ENCODE data around the gene NBL1. TPM values are rescaled to one million over a fixed set of nuclear protein-coding genes. Genes with fewer than 3 reads are reported as not detected.
A peak's percentile ranks its signal among the peaks of the same experiment; 100 is the strongest.

NBL1 gene
- total RNA-seq, 1 experiment from 2014 or later: 100 TPM

GRCh38 chr1:19675797-19676196 lies 31.7 kb downstream of the NBL1 start:
- no TSS peak for BruUV-seq (replicated peaks)
- no peak for DNase-seq
- Mint-ChIP-seq H3K4me1 (ENCODE audit: low read depth, unreplicated experiment) (no peaks in the 10 kb centered on the region), H3K36me3 (ENCODE audit: insufficient read depth, unreplicated experiment) (peaks cover 5% of the 10 kb centered on the region), H3K9me3 (ENCODE audit: low read depth, unreplicated experiment) (no peaks in the 10 kb centered on the region), H3K4me3 (ENCODE audit: low read depth, unreplicated experiment) (no peak overlapping the region), H3K27me3 (ENCODE audit: unreplicated experiment) (peaks cover 56% of the 10 kb centered on the region), H3K27ac (ENCODE audit: unreplicated experiment) (no peak overlapping the region)
- CTCF ChIA-PET: interaction anchor here (0.6 kb wide), 1 partner anchor 326 kb away, joined by 3 read pairs; no protein-coding TSS in a partner anchor
- intact Hi-C loops (cut with micrococcal nuclease; ENCODE audit: unreplicated experiment): no loop called here
- TF ChIP-seq, protein P1, sequence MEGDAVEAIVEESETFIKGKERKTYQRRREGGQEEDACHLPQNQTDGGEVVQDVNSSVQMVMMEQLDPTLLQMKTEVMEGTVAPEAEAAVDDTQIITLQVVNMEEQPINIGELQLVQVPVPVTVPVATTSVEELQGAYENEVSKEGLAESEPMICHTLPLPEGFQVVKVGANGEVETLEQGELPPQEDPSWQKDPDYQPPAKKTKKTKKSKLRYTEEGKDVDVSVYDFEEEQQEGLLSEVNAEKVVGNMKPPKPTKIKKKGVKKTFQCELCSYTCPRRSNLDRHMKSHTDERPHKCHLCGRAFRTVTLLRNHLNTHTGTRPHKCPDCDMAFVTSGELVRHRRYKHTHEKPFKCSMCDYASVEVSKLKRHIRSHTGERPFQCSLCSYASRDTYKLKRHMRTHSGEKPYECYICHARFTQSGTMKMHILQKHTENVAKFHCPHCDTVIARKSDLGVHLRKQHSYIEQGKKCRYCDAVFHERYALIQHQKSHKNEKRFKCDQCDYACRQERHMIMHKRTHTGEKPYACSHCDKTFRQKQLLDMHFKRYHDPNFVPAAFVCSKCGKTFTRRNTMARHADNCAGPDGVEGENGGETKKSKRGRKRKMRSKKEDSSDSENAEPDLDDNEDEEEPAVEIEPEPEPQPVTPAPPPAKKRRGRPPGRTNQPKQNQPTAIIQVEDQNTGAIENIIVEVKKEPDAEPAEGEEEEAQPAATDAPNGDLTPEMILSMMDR (IDR thresholded peaks at IDR 0.05; ENCODE audit: unreplicated experiment): no peak

GRCh38 chr1:19676438-19676922 lies 32.4 kb downstream of the NBL1 start:
- CTCF ChIA-PET: no interaction called here
- TF ChIP-seq, protein P1 (IDR thresholded peaks at IDR 0.05; ENCODE audit: unreplicated experiment): no peak
- intact Hi-C loops (cut with micrococcal nuclease; ENCODE audit: unreplicated experiment): no loop called here
- peak; percentile 27 for DNase-seq
- no TSS peak for BruUV-seq (replicated peaks)
- peaks cover 5% of the 10 kb centered on the region for H3K36me3 Mint-ChIP-seq (ENCODE audit: insufficient read depth, unreplicated experiment)
- no peaks in the 10 kb centered on the region for H3K9me3 Mint-ChIP-seq (ENCODE audit: low read depth, unreplicated experiment)
- H3K4me3 Mint-ChIP-seq (ENCODE audit: low read depth, unreplicated experiment): no peak overlapping the region
- peaks cover 52% of the 10 kb centered on the region for H3K27me3 Mint-ChIP-seq (ENCODE audit: unreplicated experiment)
- H3K27ac Mint-ChIP-seq (ENCODE audit: unreplicated experiment): no peak overlapping the region
- H3K4me1 Mint-ChIP-seq (ENCODE audit: low read depth, unreplicated experiment): no peaks in the 10 kb centered on the region

GRCh38 chr1:19678493-19678892 lies 34.4 kb downstream of the NBL1 start:
- intact Hi-C loops (cut with micrococcal nuclease; ENCODE audit: unreplicated experiment): no loop called here
- H3K4me1 Mint-ChIP-seq (ENCODE audit: low read depth, unreplicated experiment): no peaks in the 10 kb centered on the region
- CTCF ChIA-PET: no interaction called here
- peaks cover 5% of the 10 kb centered on the region for H3K36me3 Mint-ChIP-seq (ENCODE audit: insufficient read depth, unreplicated experiment)
- no peak overlapping the region for H3K27ac Mint-ChIP-seq (ENCODE audit: unreplicated experiment)
- TF ChIP-seq, protein P1 (IDR thresholded peaks at IDR 0.05; ENCODE audit: unreplicated experiment): no peak
- no peak overlapping the region for H3K4me3 Mint-ChIP-seq (ENCODE audit: low read depth, unreplicated experiment)
- no peaks in the 10 kb centered on the region for H3K9me3 Mint-ChIP-seq (ENCODE audit: low read depth, unreplicated experiment)
- BruUV-seq (replicated peaks): no TSS peak
- H3K27me3 Mint-ChIP-seq (ENCODE audit: unreplicated experiment): peaks cover 39% of the 10 kb centered on the region
- DNase-seq: no peak

- TF ChIP-seq, protein P1 (IDR thresholded peaks at IDR 0.05; ENCODE audit: unreplicated experiment): no peak
- H3K27me3 Mint-ChIP-seq (ENCODE audit: unreplicated experiment): peaks cover 39% of the 10 kb centered on the region
- H3K27ac Mint-ChIP-seq (ENCODE audit: unreplicated experiment): no peak overlapping the region
- BruUV-seq (replicated peaks): no TSS peak
- H3K4me3 Mint-ChIP-seq (ENCODE audit: low read depth, unreplicated experiment): no peak overlapping the region
- intact Hi-C loops (cut with micrococcal nuclease; ENCODE audit: unreplicated experiment): no loop called here
- CTCF ChIA-PET: no interaction called here
- no peak for DNase-seq
- H3K4me1 Mint-ChIP-seq (ENCODE audit: low read depth, unreplicated experiment): no peaks in the 10 kb centered on the region
- no peaks in the 10 kb centered on the region for H3K9me3 Mint-ChIP-seq (ENCODE audit: low read depth, unreplicated experiment)
- peaks cover 5% of the 10 kb centered on the region for H3K36me3 Mint-ChIP-seq (ENCODE audit: insufficient read depth, unreplicated experiment)
Measured at GRCh38 chr1:19678931-19679453, 34.9 kb downstream of the NBL1 start.
